Smooth muscle cell (in vitro differentiated cells): ENCODE data around the gene UBQLN1. TPM values are rescaled to one million over a fixed set of nuclear protein-coding genes. Genes with fewer than 3 reads are reported as not detected.

Experiments used
- DNase-seq: peaks from one replicate; lab custom pipeline; 2025; ENCODE audit not compliant: unreplicated experiment; lab: John Stamatoyannopoulos, UW
- H2AFZ ChIP-seq: fragments of 200-600 bp; sonication (generic); 2 replicates; pipeline ENCODE4 v1.6.0; 2016; ENCODE audit warnings: antibody characterized with exemption, low read depth, mild to moderate bottlenecking
- H3F3A ChIP-seq: fragments of 200-600 bp; sonication (generic); 2 replicates; pipeline ENCODE4 v1.6.0; 2017; ENCODE audit warnings: antibody characterized with exemption, low read depth
- H3K27ac ChIP-seq: fragments of 200-600 bp; sonication (generic); 2 replicates; pipeline ENCODE4 v1.5.1; 2016; ENCODE audit warnings: low read depth, mild to moderate bottlenecking
- H3K27me3 ChIP-seq: fragments of 200-600 bp; sonication (generic); 2 replicates; pipeline ENCODE4 v1.6.1; 2016; ENCODE audit warnings: low read depth, mild to moderate bottlenecking
- H3K36me3 ChIP-seq: fragments of 200-600 bp; sonication (generic); 2 replicates; pipeline ENCODE4 v1.5.1; 2016; ENCODE audit warnings: low read depth
- H3K4me1 ChIP-seq: fragments of 200-600 bp; sonication (generic); 2 replicates; pipeline ENCODE4 v1.5.1; 2016; ENCODE audit warnings: low read depth
- H3K4me2 ChIP-seq: fragments of 200-600 bp; sonication (generic); 2 replicates; pipeline ENCODE4 v1.6.0; 2016; ENCODE audit warnings: mild to moderate bottlenecking
- H3K4me3 ChIP-seq: fragments of 200-600 bp; sonication (generic); 2 replicates; pipeline ENCODE4 v1.5.1; 2016; ENCODE audit warnings: mild to moderate bottlenecking
- H3K79me2 ChIP-seq: fragments of 200-600 bp; sonication (generic); 2 replicates; pipeline ENCODE4 v1.6.0; 2016; ENCODE audit warnings: low read depth, mild to moderate bottlenecking
- H3K9ac ChIP-seq: fragments of 200-600 bp; sonication (generic); 2 replicates; pipeline ENCODE4 v1.6.0; 2016; ENCODE audit warnings: low read depth
- H3K9me3 ChIP-seq: fragments of 200-600 bp; sonication (generic); replicated peaks from 2 replicates; pipeline ENCODE4 v1.5.1; 2016; ENCODE audit warnings: low read depth
- H4K20me1 ChIP-seq: fragments of 200-600 bp; sonication (generic); 2 replicates; pipeline ENCODE4 v1.6.0; 2016; ENCODE audit warnings: low read depth
- CTCF ChIP-seq: fragments of 200-600 bp; sonication (generic); IDR thresholded peaks from 2 replicates; pipeline ENCODE4 v1.5.1; 2017; ENCODE audit warnings: borderline replicate concordance, mild to moderate bottlenecking, antibody characterized with exemption; ENCODE audit not compliant: insufficient read depth, poor library complexity, severe bottlenecking
- WGBS: methylation state at CpG from one replicate; pipeline ENCODE4 v1.1.7; 2016; ENCODE audit warnings: low lambda C conversion rate; 5-methylcytosine and 5-hydroxymethylcytosine counted together
- polyA plus RNA-seq: library from polyadenylated mRNA; unstranded; fragments of >200 nt; fragmentation: Nextera tagmentation; extraction: Ambion mirVana; gene quantifications from 2 replicates; pipeline ENCODE4 v1.2.1, GENCODE V29; 2016
- total RNA-seq: library from RNA; depleted of rRNA; stranded (reverse); fragments of >200 nt; gene quantifications from 2 replicates; pipeline ENCODE4 v1.2.3, GENCODE V29; 2014

UBQLN1 gene
- total and polyA plus RNA-seq, 2 experiments from 2014 or later: 36.2 to 116 TPM

- Histone ChIP-seq H3K9ac (no peak overlapping the region), H3K36me3 (peaks cover 4% of the 10 kb centered on the region), H3F3A (no peaks in the 10 kb centered on the region), H3K9me3 (no peaks in the 10 kb centered on the region), H3K27ac (no peak overlapping the region), H3K4me1 (no peaks in the 10 kb centered on the region), H4K20me1 (peaks cover 99% of the 10 kb centered on the region), H3K27me3 (no peaks in the 10 kb centered on the region), H3K4me3 (no peak overlapping the region), H2AFZ (no peak overlapping the region), H3K79me2 (peaks cover 83% of the 10 kb centered on the region), H3K4me2 (no peak overlapping the region)
- no peak for TF ChIP-seq CTCF
- WGBS: 99% methylated on average over 3 of the region's 3 CpGs
- no peak for DNase-seq
Observed at GRCh38 chr9:83677596-83677995, 30.2 kb downstream of the UBQLN1 start.

- peaks cover 62% of the 10 kb centered on the region for H3K79me2 ChIP-seq
- no peak overlapping the region for H3K27ac ChIP-seq
- H3K4me3 ChIP-seq: no peak overlapping the region
- H3F3A ChIP-seq: no peaks in the 10 kb centered on the region
- no peaks in the 10 kb centered on the region for H3K9me3 ChIP-seq
- H3K27me3 ChIP-seq: no peaks in the 10 kb centered on the region
- no peak overlapping the region for H3K4me2 ChIP-seq
- H4K20me1 ChIP-seq: peaks cover 99% of the 10 kb centered on the region
- no peak for DNase-seq
- H3K4me1 ChIP-seq: no peaks in the 10 kb centered on the region
- TF ChIP-seq CTCF: no peak
- H2AFZ ChIP-seq: no peak overlapping the region
- no peak overlapping the region for H3K9ac ChIP-seq
- WGBS: 100% methylated on average over 1 of the region's 1 CpG
- H3K36me3 ChIP-seq: peaks cover 4% of the 10 kb centered on the region
Observed at GRCh38 chr9:83675466-83675865, 32.3 kb downstream of the UBQLN1 start.

GRCh38 chr9:83671451-83671850 lies 36.3 kb downstream of the UBQLN1 start:
- Histone ChIP-seq H3F3A (no peaks in the 10 kb centered on the region), H3K4me3 (no peak overlapping the region), H2AFZ (no peak overlapping the region), H3K36me3 (peaks cover 4% of the 10 kb centered on the region), H3K9ac (no peak overlapping the region), H3K79me2 (peaks cover 49% of the 10 kb centered on the region), H3K9me3 (no peaks in the 10 kb centered on the region), H3K27ac (no peak overlapping the region), H3K4me2 (no peak overlapping the region), H3K27me3 (no peaks in the 10 kb centered on the region), H3K4me1 (no peaks in the 10 kb centered on the region), H4K20me1 (peaks cover 99% of the 10 kb centered on the region)
- 77% methylated on average over 1 of the region's 1 CpG for WGBS
- DNase-seq: no peak
- no peak for TF ChIP-seq CTCF

GRCh38 chr9:83670381-83670780 lies 37.4 kb downstream of the UBQLN1 start:
- Histone ChIP-seq H3K4me2 (no peak overlapping the region), H3K9ac (no peak overlapping the region), H3K4me3 (no peak overlapping the region), H3K36me3 (peaks cover 8% of the 10 kb centered on the region), H3F3A (no peaks in the 10 kb centered on the region), H3K4me1 (no peaks in the 10 kb centered on the region), H3K79me2 (peaks cover 44% of the 10 kb centered on the region), H3K9me3 (no peaks in the 10 kb centered on the region), H2AFZ (no peak overlapping the region), H3K27me3 (no peaks in the 10 kb centered on the region), H3K27ac (no peak overlapping the region), H4K20me1 (peaks cover 97% of the 10 kb centered on the region)
- no peak for DNase-seq
- 95% methylated on average over 5 of the region's 5 CpGs for WGBS
- no peak for TF ChIP-seq CTCF
